HG03521 (cell line): Measurements from ENCODE around the gene ZNF280B.

Source experiments
- ATAC-seq: cut with Tn5 transposase; IDR thresholded peaks from one replicate; pipeline ENCODE4 v1.9.1; 2021; ENCODE audit warnings: mild to moderate bottlenecking, moderate library complexity; ENCODE audit not compliant: unreplicated experiment

ZNF280B gene, protein sequence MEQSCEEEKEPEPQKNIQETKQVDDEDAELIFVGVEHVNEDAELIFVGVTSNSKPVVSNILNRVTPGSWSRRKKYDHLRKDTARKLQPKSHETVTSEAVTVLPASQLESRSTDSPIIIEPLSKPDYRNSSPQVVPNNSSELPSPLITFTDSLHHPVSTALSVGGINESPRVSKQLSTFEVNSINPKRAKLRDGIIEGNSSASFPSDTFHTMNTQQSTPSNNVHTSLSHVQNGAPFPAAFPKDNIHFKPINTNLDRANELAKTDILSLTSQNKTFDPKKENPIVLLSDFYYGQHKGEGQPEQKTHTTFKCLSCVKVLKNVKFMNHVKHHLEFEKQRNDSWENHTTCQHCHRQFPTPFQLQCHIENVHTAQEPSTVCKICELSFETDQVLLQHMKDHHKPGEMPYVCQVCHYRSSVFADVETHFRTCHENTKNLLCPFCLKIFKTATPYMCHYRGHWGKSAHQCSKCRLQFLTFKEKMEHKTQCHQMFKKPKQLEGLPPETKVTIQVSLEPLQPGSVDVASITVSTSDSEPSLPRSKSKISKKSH

DNA sequence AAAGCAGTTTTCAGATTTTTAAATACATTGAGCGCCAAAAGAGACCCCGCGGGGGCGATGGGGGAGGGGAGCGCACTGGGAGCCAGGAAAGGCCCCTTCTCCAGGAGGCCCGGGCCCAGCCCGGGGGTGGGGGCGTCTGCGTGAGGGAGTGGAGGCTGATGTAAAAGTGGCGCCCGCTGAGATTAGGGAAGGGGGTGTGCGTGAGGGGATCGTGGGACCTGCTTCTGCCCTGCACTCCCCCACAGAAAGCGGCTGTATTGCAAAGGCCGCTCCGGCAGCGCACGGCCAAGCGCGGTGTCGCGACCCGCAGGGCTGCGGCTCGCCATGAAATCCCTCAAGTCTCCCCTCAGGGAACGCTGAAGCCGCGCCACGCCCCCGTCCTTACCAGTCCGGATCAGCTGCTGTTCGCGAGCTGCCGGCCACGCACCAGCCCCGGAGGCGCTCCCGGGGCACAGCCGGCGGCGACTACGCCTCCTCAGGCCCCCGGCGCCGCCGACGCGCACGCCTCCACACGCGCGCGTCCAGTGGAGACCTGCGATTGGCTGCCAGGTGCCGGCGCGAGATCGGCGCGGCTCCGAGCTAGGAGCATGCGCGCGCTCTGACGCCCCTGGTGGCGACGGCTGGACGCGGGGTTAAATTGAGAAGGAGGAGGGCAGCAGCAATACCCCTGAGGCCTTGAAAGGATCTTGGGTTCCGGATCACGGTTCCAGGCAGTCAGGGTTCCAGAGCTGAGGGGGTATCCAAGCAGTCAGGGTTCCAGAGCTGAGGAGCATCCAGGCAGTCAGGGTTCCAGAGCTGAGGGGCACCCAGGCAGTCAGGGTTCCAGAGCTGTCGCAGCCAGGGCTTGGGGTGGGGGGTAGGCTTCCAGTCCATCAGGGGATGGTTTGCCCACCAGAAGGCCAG is at the start of gene ZNF280B:
ZNF280B (minus strand) TSS at position 469 of the 903 bp plus-strand sequence. CDS start 19,344 bp downstream, outside the sequence.
- peak; percentile 90 for ATAC-seq

- ATAC-seq, result no peak
Observed at GRCh38 chr22:22556995-22557925, 48.7 kb upstream of the ZNF280B start.

- no peak for ATAC-seq
Observed at GRCh38 chr22:22556578-22556977, 48.0 kb upstream of the ZNF280B start.

GRCh38 chr22:22555596-22555995 is 47.1 kb upstream of the ZNF280B start:
- no peak for ATAC-seq

GRCh38 chr22:22554587-22555284 is 46.2 kb upstream of the ZNF280B start:
- no peak for ATAC-seq

DNA sequence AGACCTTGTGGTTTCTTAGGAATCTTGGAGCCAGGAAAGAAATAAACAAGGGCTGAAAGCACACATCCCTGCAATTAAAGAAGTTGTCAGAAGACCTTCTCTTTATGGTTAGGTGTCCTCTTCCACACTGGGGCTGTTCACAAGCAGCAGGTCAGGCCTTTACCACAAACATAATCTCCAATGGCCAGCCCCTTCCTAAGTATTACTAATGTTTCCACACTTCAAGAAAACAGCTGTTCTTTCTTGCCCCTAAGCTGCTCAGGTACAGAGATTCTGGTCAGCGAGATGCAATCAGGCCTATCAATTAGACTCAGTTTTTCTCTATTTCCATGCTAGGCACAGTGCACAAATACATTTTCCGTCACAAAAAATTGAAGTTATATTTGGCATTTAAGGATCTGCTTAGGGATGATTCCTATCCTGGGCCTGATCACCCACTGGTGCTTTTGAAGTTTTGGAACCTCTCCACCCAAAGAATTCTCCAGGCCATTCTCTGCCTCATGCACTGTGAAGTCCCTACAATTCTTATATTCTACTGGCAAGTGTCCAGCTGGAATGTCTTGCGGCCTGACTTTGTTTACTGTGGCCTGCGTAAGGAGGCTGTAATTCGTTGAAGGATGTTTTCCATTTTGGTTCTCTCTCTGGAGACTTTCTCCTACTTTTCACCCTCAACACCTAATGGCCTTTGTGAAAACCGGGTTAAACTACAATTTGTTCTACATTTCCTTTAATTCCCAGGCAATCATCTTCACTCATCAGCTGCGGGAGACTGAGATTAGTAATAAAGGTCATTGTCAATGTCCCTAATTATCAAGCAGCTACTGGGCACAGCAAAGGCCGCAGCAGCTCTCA is 45.4 kb upstream of the ZNF280B start:
- no peak for ATAC-seq

DNA sequence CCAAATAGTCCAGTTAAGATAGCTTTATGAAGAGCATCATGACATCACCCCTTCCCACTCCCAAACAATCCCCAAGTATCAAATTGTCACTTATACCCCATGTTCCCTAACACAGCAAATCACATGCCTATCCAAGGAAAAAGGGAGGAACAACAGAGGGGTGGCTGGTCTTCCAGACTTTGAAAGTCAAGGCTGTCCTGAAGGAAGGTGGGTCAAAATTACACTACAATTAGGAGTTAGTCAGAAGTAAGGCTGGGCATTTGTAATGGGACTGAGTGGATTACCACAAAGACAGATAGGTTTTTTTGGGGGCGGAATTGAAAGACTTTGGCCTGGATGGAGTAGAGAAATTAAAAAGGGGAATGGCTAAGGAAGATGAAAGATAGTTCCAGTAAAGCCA is 44.6 kb upstream of the ZNF280B start:
- ATAC-seq, result no peak

- no peak for ATAC-seq
Observed at GRCh38 chr22:22552630-22553029, 44.1 kb upstream of the ZNF280B start.

DNA sequence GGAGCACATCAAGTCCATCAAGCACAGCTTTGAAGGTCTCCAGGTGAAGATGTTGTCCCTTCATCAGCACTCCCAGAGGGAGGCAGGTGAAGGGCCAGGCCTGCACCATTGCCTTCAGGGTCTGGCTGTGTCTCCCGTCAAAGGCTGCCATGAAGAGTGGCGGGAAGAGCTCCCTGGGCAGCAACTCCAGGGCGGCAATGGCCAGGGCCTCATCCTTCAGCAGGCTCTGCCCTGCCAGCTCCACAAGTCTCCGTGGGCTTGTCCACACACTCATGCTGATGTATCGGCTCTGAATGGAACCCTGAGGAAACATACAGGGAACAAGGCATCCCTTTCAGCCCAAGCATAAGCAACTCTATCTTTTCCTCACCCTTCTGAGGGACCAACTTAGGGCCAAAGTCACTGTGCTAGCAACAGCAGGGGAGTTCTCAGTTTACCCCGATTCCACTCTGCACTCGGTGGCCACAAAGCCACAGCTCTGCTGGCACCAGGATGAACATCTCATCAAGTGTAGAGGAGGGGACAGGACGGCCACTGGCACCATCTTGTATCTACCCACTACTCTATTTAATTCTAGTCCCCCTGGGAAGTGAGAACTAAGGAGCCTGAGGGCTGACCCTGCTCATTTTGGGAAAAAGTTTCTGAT is 42.4 kb upstream of the ZNF280B start:
- ATAC-seq, result no peak

DNA sequence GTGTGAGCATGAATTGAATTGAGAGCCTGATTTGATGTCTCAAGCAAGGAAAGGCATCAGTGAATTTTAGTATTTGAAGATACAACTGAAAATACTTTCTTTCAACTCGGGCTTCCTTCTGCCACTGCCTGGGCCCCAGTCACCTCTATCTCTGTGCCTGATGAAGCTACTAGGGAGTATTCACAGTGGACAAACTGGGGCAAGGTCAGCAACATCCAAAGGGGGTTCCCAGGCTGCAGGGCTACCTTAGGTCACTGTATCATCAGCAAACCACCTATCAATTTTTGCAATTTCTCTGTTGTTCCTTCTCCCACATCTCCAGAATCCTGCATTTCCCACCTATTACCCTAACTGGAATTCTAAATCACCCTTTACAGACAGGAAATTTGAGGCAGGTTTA is 40.4 kb upstream of the ZNF280B start:
- no peak for ATAC-seq

GRCh38 chr22:22548317-22548716 is 39.8 kb upstream of the ZNF280B start:
- ATAC-seq, result no peak

- no peak for ATAC-seq
Observed at GRCh38 chr22:22547692-22548300, 39.3 kb upstream of the ZNF280B start.

- no peak for ATAC-seq
Observed at GRCh38 chr22:22547226-22547625, 38.7 kb upstream of the ZNF280B start.

GRCh38 chr22:22546490-22546889 is 37.9 kb upstream of the ZNF280B start:
- no peak for ATAC-seq

- no peak for ATAC-seq
Observed at GRCh38 chr22:22545084-22545483, 36.5 kb upstream of the ZNF280B start.

- no peak for ATAC-seq
Observed at GRCh38 chr22:22538226-22538989, 29.9 kb upstream of the ZNF280B start.

GRCh38 chr22:22536916-22537315 is 28.4 kb upstream of the ZNF280B start:
- ATAC-seq, result no peak
